ENCODE measurements around the gene MRO.
"Not testable (repeated sequence)": the region's sequence is repeated elsewhere in the genome, so short reads cannot be mapped to it uniquely, and the experiment has no call there.

Gene MRO

DNA sequence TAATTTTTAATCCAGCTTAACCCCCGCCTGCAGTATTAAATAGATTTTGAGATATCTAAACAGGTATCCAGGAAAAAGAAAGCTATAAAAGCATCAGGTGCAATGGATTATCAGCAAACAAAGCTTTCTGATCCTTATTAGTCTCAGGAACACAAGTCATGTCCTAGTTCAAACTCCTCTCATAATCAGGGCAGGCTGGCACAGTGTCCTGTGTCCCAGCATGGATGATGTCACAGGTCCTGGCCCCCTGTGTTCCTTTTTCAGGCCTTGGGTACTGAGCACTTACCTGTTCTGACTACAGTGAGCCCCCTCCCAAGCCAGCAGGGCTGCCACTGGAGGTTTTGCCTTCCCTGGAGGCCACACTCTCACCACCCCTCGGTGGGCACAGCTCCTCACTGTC is 19.5 kb upstream of the MRO start:
- H3K4me3 ChIP-seq (ENCODE audit: low read depth, low read length) = no peak overlapping the region
- DNase-seq (ENCODE audit: low read depth) = no peak
- TF ChIP-seq CTCF (conservative IDR thresholded peaks at IDR 0.05; ENCODE audit: low read depth, low read length) = no peak

DNA sequence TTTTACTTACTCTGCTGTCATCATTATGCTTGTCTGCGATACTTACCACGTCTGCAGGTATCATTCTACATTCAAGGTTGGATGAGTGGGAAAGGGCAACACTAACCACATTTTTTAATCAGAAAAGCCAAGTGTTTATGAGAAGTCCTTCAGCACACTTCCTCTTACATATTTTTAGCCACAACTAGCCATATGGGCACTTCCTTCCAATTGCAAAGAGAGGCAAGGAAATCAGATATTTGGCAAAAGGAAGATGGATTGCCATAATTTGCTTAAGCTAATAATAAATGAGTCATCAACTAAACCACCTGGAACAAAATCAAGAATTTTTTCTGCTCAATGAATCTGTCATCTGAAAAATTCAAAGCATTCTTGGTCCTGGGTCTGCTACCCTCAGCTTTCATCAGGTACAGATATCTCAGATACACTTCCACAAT is 16.7 kb upstream of the MRO start:
- TF ChIP-seq CTCF (conservative IDR thresholded peaks at IDR 0.05; ENCODE audit: low read depth, low read length) = no peak
- H3K4me3 ChIP-seq (ENCODE audit: low read depth, low read length) = no peak overlapping the region
- DNase-seq (ENCODE audit: low read depth) = peak; percentile 89

DNA sequence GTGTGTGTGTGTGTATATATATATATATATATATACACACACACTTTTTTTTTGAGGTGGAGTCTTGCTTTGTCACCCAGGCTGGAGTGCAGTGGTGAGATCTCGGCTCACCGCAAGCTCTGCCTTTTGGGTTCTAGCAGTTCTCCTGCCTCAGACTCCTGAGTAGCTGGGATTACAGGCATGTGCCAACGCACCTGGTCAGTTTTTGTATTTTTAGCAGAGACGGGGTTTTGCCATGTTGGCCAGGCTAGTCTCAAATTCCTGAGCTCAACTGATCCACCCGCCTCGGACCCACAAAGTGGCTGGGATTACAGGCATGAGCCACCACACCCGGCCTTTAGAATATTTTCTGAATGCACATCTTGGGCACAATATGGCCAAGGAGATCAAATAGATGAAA is 13.7 kb upstream of the MRO start:
- not testable (repeated sequence) for H3K4me3 ChIP-seq (ENCODE audit: low read depth, low read length); DNase-seq (ENCODE audit: low read depth)

GRCh38 chr18:50832754-50833153 is 12.9 kb upstream of the MRO start:
- no peak for TF ChIP-seq CTCF (conservative IDR thresholded peaks at IDR 0.05; ENCODE audit: low read depth, low read length)
- DNase-seq (ENCODE audit: low read depth) = no peak
- no peak overlapping the region for H3K4me3 ChIP-seq (ENCODE audit: low read depth, low read length)

DNA sequence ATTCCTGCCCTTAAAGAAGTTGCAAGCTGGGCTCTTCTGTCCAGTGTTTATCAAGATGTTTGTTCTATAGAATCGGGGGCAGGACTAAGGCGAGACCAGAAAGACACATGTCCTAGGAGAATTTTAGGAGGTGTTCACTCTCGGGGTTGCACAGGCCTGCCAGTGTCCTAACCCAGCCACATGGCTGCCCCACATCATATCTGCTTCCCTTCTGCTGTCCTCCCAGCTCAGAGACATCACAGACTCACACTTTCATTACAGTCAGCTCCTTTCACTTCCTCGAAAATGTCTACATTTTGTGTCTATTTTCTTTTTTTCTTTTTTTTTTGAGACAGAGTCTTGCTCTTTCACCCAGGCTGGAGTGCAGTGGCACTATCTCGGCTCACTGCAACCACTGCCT is 10.7 kb upstream of the MRO start:
- no peak for DNase-seq (ENCODE audit: low read depth)
- no peak overlapping the region for H3K4me3 ChIP-seq (ENCODE audit: low read depth, low read length)
- TF ChIP-seq CTCF (conservative IDR thresholded peaks at IDR 0.05; ENCODE audit: low read depth, low read length) = no peak

DNA sequence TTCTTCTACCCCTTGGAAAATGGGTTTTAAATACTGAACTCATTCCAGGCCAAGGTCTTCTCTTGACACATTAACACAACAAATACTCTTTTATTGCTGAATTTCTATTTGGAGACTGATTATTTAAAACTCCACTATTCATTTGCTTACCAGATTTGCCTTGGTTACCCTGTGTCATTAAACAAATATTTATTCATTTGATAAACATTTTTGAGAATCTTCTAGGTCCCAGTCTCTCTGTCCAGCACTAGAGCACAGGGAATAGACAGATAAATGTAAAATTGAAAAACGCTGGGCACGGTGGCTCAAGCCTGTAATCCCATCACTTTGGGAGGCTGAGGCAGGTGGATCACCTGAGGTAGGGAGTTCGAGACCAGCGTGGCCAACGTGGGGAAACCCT is 9.8 kb upstream of the MRO start:
- no peak overlapping the region for H3K4me3 ChIP-seq (ENCODE audit: low read depth, low read length)
- TF ChIP-seq CTCF (conservative IDR thresholded peaks at IDR 0.05; ENCODE audit: low read depth, low read length) = no peak
- no peak for DNase-seq (ENCODE audit: low read depth)

- no peak for DNase-seq (ENCODE audit: low read depth)
- TF ChIP-seq CTCF (conservative IDR thresholded peaks at IDR 0.05; ENCODE audit: low read depth, low read length) = no peak
- no peak overlapping the region for H3K4me3 ChIP-seq (ENCODE audit: low read depth, low read length)
These were observed 6.2 kb upstream of the MRO start for GRCh38 chr18:50826027-50826426.

- DNase-seq (ENCODE audit: low read depth) = no peak
- no peak for TF ChIP-seq CTCF (conservative IDR thresholded peaks at IDR 0.05; ENCODE audit: low read depth, low read length)
- no peak overlapping the region for H3K4me3 ChIP-seq (ENCODE audit: low read depth, low read length)
These were observed 5.8 kb upstream of the MRO start for GRCh38 chr18:50825621-50826020.

All from choroid plexus epithelial cell (primary cell).